ENCODE data around the gene ADD1. TPM values are rescaled to one million over a fixed set of nuclear protein-coding genes. Genes with fewer than 3 reads are reported as not detected.

The ADD1 gene
- total RNA-seq = 228 TPM
- long read RNA-seq, full-length matches to known transcripts = 8 of 159 reads
- long read RNA-seq, partial matches to known transcripts = 129 of 159 reads
- long read RNA-seq, other reads (novel, unspliced or antisense) = 22 of 159 reads

- intact Hi-C loops (cut with micrococcal nuclease) = no loop called here
- DNase-seq (peak; percentile 94), ATAC-seq (peak; percentile 99)
These were observed at the start of gene ADD1 for GRCh38 chr4:2843263-2843940. Gene ADD1 (plus strand): TSS chr4:2843844. CDS start chr4:2875916, 32,072 bp downstream.

- intact Hi-C loops (cut with micrococcal nuclease) = no loop called here
- peak; percentile 80 for DNase-seq
- peak; percentile 47 for ATAC-seq
These were observed 49.0 kb upstream of the ADD1 start for GRCh38 chr4:2794486-2795299.

- intact Hi-C loops (cut with micrococcal nuclease) = no loop called here
- ATAC-seq (no peak), DNase-seq (no peak)
These were observed 48.2 kb upstream of the ADD1 start for GRCh38 chr4:2795300-2795892.

- intact Hi-C loops (cut with micrococcal nuclease) = no loop called here
- no peak for ATAC-seq
- peak; percentile 51 for DNase-seq
These were observed 47.5 kb upstream of the ADD1 start for GRCh38 chr4:2795893-2796848.

- intact Hi-C loops (cut with micrococcal nuclease) = no loop called here
- DNase-seq (no peak), ATAC-seq (no peak)
These were observed 46.6 kb upstream of the ADD1 start for GRCh38 chr4:2796849-2797544.

GRCh38 chr4:2797545-2798305 is 45.9 kb upstream of the ADD1 start:
- DNase-seq = peak; percentile 70
- intact Hi-C loops (cut with micrococcal nuclease) = no loop called here
- peak; percentile 29 for ATAC-seq

- peak; percentile 83 for DNase-seq
- peak; percentile 1 for ATAC-seq
- intact Hi-C loops (cut with micrococcal nuclease) = no loop called here
These were observed 45.0 kb upstream of the ADD1 start for GRCh38 chr4:2798399-2799223.

- no peak for ATAC-seq
- intact Hi-C loops (cut with micrococcal nuclease) = no loop called here
- no peak for DNase-seq
These were observed 44.3 kb upstream of the ADD1 start for GRCh38 chr4:2799224-2799911.

- peak; percentile 72 for DNase-seq
- intact Hi-C loops (cut with micrococcal nuclease) = no loop called here
- ATAC-seq = peak; percentile 46
These were observed 43.5 kb upstream of the ADD1 start for GRCh38 chr4:2799971-2800690.

- ATAC-seq (peak; percentile 74), DNase-seq (peak; percentile 93)
- intact Hi-C loops (cut with micrococcal nuclease) = no loop called here
These were observed 42.7 kb upstream of the ADD1 start for GRCh38 chr4:2800691-2801596.

GRCh38 chr4:2802618-2803531 is 40.8 kb upstream of the ADD1 start:
- ATAC-seq = no peak
- intact Hi-C loops (cut with micrococcal nuclease) = no loop called here
- peak; percentile 33 for DNase-seq

GRCh38 chr4:2803624-2804448 is 39.8 kb upstream of the ADD1 start:
- peak; percentile 46 for DNase-seq
- intact Hi-C loops (cut with micrococcal nuclease) = no loop called here
- no peak for ATAC-seq

All from left ventricle myocardium superior (tissue), 1 donor.